NOMO-1 (cell line): Measurements from ENCODE around the gene TRIP11.

Experiments used
- DNase-seq, 2 experiments: peaks; one replicate each; lab custom pipeline; 2025; ENCODE audit not compliant: unreplicated experiment in 2 of 2; lab: John Stamatoyannopoulos, UW

TRIP11 gene

GRCh38 chr14:92012121-92012748 is 27.6 kb downstream of the TRIP11 start:
- no peak for DNase-seq

GRCh38 chr14:92010644-92011043 is 29.2 kb downstream of the TRIP11 start:
- no peak for DNase-seq

- no peak for DNase-seq
Measured at GRCh38 chr14:92009604-92010003, 30.3 kb downstream of the TRIP11 start.

GRCh38 chr14:92005019-92005418 is 34.8 kb downstream of the TRIP11 start:
- DNase-seq: no peak

GRCh38 chr14:92004062-92004461 is 35.8 kb downstream of the TRIP11 start:
- no peak for DNase-seq

- DNase-seq: no peak
Measured at GRCh38 chr14:91998667-91999570, 40.9 kb downstream of the TRIP11 start.

- DNase-seq: no peak
Measured at GRCh38 chr14:91997492-91997891, 42.4 kb downstream of the TRIP11 start.

- DNase-seq: peak in 1 of 2 experiments; percentile 35
Measured at GRCh38 chr14:91996948-91997371, 42.9 kb downstream of the TRIP11 start.

- DNase-seq: no peak
Measured at GRCh38 chr14:91987192-91987591, 52.7 kb downstream of the TRIP11 start.

- peak; percentile 65 to 68 for DNase-seq
Measured at GRCh38 chr14:91985521-91986255, 54.2 kb downstream of the TRIP11 start.

GRCh38 chr14:91985008-91985407 is 54.9 kb downstream of the TRIP11 start:
- DNase-seq: no peak

GRCh38 chr14:91983588-91983987 is 56.3 kb downstream of the TRIP11 start:
- no peak for DNase-seq

GRCh38 chr14:91980157-91980556 is 59.7 kb downstream of the TRIP11 start:
- peak in 1 of 2 experiments; percentile 72 for DNase-seq

GRCh38 chr14:91977884-91978283 is 62.0 kb downstream of the TRIP11 start:
- DNase-seq: no peak

GRCh38 chr14:91975763-91976162 is 64.1 kb downstream of the TRIP11 start:
- no peak for DNase-seq

- no peak for DNase-seq
Measured at GRCh38 chr14:91971188-91971778, 68.6 kb downstream of the TRIP11 start.

- no peak for DNase-seq
Measured at GRCh38 chr14:91968280-91968679, 71.6 kb downstream of the TRIP11 start.

- no peak for DNase-seq
Measured at GRCh38 chr14:91964724-91965123, 75.1 kb downstream of the TRIP11 start.

- DNase-seq: no peak
Measured at GRCh38 chr14:91964011-91964410, 75.8 kb downstream of the TRIP11 start.

- no peak for DNase-seq
Measured at GRCh38 chr14:91963465-91963864, 76.4 kb downstream of the TRIP11 start.
